HepG2 (cell line): Measurements from ENCODE around the gene ACAP3. TPM values are rescaled to one million over a fixed set of nuclear protein-coding genes. Genes with fewer than 3 reads are reported as not detected.

Source experiments
- DPF2 ChIP-seq: sonication (generic); formaldehyde crosslinking; IDR thresholded peaks from 2 replicates; pipeline ENCODE4 v1.4.0; 2020; ENCODE audit warnings: mild to moderate bottlenecking, low read depth, missing genetic modification reagents, borderline replicate concordance
- FIP1L1 ChIP-seq: fragments of 200-400 bp; formaldehyde crosslinking; IDR thresholded peaks from 2 replicates; pipeline ENCODE4 v1.6.1; 2018; ENCODE audit warnings: low read depth, mild to moderate bottlenecking, low read length, moderate library complexity, borderline replicate concordance; ENCODE audit not compliant: insufficient read depth
- HNRNPL ChIP-seq: fragments of 200-400 bp; formaldehyde crosslinking; IDR thresholded peaks from 2 replicates; pipeline ENCODE4 v1.6.1; 2017; ENCODE audit warnings: mild to moderate bottlenecking, low read depth, low read length
- NR2C2 ChIP-seq: sonication (generic); formaldehyde crosslinking; IDR thresholded peaks from 2 replicates; pipeline ENCODE4 v1.4.0; 2020; ENCODE audit warnings: missing genetic modification reagents, mild to moderate bottlenecking, moderate library complexity, borderline replicate concordance
- SP2 ChIP-seq: sonication (generic); formaldehyde crosslinking; IDR thresholded peaks from 2 replicates; pipeline ENCODE4 v1.5.1; 2020; ENCODE audit warnings: mild to moderate bottlenecking, missing genetic modification reagents
- ZFP36 ChIP-seq: fragments of 150-350 bp; IDR thresholded peaks from 2 replicates; pipeline ENCODE4 v1.6.1; 2018; ENCODE audit warnings: borderline replicate concordance, low read length, low read depth; ENCODE audit not compliant: partially characterized antibody
- ZNF205 ChIP-seq: IDR thresholded peaks from 2 replicates; pipeline ENCODE4 v1.6.1; 2018; ENCODE audit warnings: missing biosample characterization, missing genetic modification reagents
- ZNF224 ChIP-seq: sonication (generic); formaldehyde crosslinking; IDR thresholded peaks from 2 replicates; pipeline ENCODE4 v1.5.0; 2020; ENCODE audit warnings: mild to moderate bottlenecking, missing genetic modification reagents
- ZNF24 ChIP-seq: fragments of 450-650 bp; IDR thresholded peaks from 2 replicates; pipeline ENCODE4 v1.6.1; 2017; ENCODE audit warnings: antibody characterized with exemption, mild to moderate bottlenecking
- ZNF451 ChIP-seq: sonication (generic); formaldehyde crosslinking; IDR thresholded peaks from 2 replicates; pipeline ENCODE4 v1.5.0; 2020; ENCODE audit warnings: mild to moderate bottlenecking, missing genetic modification reagents
- ZNF564 ChIP-seq: sonication (generic); formaldehyde crosslinking; IDR thresholded peaks from 2 replicates; pipeline ENCODE4 v1.8.1; 2023; ENCODE audit warnings: mild to moderate bottlenecking, missing genetic modification reagents
- ZNF746 ChIP-seq: sonication (generic); formaldehyde crosslinking; IDR thresholded peaks from 2 replicates; pipeline ENCODE4 v1.8.0; 2022; ENCODE audit warnings: mild to moderate bottlenecking, missing genetic modification reagents
- ZNF775 ChIP-seq: sonication (generic); formaldehyde crosslinking; IDR thresholded peaks from 2 replicates; pipeline ENCODE4 v1.4.0; 2020; ENCODE audit warnings: missing genetic modification reagents, mild to moderate bottlenecking, moderate library complexity, borderline replicate concordance
- polyA plus RNA-seq, 8 experiments: library from polyadenylated mRNA; depleted of rRNA in 3 of 8; stranded (reverse) in 7 of 8; unstranded in 1 of 8; fragments of >200 nt; fragmentation: Illumina TruSeq in 4 of 8; extraction: Trizol in 4 of 8; gene quantifications; 2 replicates each; pipeline versions ENCODE4 v1.2.1 to v1.2.3, GENCODE V29; 2011 to 2016; ENCODE audit warnings: low read depth in 4 of 8, missing spikeins in 1 of 8, mixed read lengths in 1 of 8; ENCODE audit not compliant: insufficient read depth in 1 of 8
- total RNA-seq, 5 experiments: library from RNA; depleted of rRNA; stranded (reverse); fragments of >200 nt; fragmentation: Illumina TruSeq; extraction: Trizol; gene quantifications; 2 replicates each; pipeline ENCODE4 v1.2.3, GENCODE V29; 2016; ENCODE audit warnings: low read depth in 1 of 5
- TF ChIP-seq, protein P1 (sequence below): sonication (generic); formaldehyde crosslinking; IDR thresholded peaks from 2 replicates; pipeline ENCODE4 v1.9.0; 2021; ENCODE audit warnings: mild to moderate bottlenecking, missing genetic modification reagents
- TF ChIP-seq, protein P2 (sequence below): sonication (generic); formaldehyde crosslinking; IDR thresholded peaks from 2 replicates; pipeline ENCODE4 v1.8.0; 2022; ENCODE audit warnings: mild to moderate bottlenecking, missing genetic modification reagents, moderate library complexity
- TF ChIP-seq, protein P3 (sequence below): sonication (generic); formaldehyde crosslinking; IDR thresholded peaks from 2 replicates; pipeline ENCODE4 v1.5.0; 2020; ENCODE audit warnings: missing genetic modification reagents, mild to moderate bottlenecking, borderline replicate concordance
- TF ChIP-seq, protein P4 (sequence below): sonication (generic); formaldehyde crosslinking; IDR thresholded peaks from 2 replicates; pipeline ENCODE4 v1.8.0; 2022; ENCODE audit warnings: low read depth, missing genetic modification reagents
- TF ChIP-seq, protein P5 (sequence below): sonication (generic); formaldehyde crosslinking; IDR thresholded peaks from 2 replicates; pipeline ENCODE4 v1.4.0; 2020; ENCODE audit warnings: missing genetic modification reagents

The ACAP3 gene
- total and polyA plus RNA-seq, 2 of the 13 experiments (the other 11 are each of a cell fraction or from before 2014, with no cell fraction given), result 29.4 to 50.8 TPM

DNA sequence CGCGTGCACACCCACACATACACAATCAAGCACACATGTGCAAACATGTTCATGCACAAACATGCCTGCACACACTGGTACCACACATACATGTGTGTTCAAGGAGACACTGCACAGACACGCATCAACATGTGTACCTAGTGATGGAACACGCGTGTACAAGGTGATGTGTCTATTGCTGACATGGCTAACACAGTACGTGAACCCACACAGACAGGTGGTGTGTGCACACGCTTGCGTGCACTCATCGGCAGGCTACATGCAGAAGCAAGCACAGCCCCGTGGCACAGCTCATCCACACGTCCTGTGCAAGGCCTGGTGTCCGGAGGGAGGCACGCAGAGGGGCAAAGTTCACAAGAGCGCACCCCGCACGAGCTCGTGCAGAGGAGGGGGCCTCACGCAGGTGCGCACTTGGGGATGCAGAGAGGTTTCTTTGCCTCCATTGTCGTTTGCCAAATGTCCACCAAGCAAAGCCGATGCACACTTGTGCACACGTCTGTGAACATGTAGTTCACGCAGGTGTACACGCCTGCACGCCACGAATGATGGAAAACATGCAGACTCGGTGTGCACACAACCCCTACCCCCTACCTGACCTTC lies 969 bp downstream of the ACAP3 start (continued):
- TF ChIP-seq, protein P1, sequence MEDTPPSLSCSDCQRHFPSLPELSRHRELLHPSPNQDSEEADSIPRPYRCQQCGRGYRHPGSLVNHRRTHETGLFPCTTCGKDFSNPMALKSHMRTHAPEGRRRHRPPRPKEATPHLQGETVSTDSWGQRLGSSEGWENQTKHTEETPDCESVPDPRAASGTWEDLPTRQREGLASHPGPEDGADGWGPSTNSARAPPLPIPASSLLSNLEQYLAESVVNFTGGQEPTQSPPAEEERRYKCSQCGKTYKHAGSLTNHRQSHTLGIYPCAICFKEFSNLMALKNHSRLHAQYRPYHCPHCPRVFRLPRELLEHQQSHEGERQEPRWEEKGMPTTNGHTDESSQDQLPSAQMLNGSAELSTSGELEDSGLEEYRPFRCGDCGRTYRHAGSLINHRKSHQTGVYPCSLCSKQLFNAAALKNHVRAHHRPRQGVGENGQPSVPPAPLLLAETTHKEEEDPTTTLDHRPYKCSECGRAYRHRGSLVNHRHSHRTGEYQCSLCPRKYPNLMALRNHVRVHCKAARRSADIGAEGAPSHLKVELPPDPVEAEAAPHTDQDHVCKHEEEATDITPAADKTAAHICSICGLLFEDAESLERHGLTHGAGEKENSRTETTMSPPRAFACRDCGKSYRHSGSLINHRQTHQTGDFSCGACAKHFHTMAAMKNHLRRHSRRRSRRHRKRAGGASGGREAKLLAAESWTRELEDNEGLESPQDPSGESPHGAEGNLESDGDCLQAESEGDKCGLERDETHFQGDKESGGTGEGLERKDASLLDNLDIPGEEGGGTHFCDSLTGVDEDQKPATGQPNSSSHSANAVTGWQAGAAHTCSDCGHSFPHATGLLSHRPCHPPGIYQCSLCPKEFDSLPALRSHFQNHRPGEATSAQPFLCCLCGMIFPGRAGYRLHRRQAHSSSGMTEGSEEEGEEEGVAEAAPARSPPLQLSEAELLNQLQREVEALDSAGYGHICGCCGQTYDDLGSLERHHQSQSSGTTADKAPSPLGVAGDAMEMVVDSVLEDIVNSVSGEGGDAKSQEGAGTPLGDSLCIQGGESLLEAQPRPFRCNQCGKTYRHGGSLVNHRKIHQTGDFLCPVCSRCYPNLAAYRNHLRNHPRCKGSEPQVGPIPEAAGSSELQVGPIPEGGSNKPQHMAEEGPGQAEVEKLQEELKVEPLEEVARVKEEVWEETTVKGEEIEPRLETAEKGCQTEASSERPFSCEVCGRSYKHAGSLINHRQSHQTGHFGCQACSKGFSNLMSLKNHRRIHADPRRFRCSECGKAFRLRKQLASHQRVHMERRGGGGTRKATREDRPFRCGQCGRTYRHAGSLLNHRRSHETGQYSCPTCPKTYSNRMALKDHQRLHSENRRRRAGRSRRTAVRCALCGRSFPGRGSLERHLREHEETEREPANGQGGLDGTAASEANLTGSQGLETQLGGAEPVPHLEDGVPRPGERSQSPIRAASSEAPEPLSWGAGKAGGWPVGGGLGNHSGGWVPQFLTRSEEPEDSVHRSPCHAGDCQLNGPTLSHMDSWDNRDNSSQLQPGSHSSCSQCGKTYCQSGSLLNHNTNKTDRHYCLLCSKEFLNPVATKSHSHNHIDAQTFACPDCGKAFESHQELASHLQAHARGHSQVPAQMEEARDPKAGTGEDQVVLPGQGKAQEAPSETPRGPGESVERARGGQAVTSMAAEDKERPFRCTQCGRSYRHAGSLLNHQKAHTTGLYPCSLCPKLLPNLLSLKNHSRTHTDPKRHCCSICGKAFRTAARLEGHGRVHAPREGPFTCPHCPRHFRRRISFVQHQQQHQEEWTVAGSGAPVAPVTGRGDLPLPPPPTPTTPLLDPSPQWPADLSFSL (CRISPR knock-in tag), result 0 out of 2 replicates have a peak, but pooled peaks have one; percentile 10
- TF ChIP-seq ZNF24 (no peak), ZNF746 (no peak), SP2 (CRISPR knock-in tag) (no peak), ZNF775 (CRISPR knock-in tag) (no peak), ZNF205 (CRISPR knock-in tag) (no peak), ZNF451 (CRISPR knock-in tag) (no peak), NR2C2 (peak; percentile 61), HNRNPL (no peak), ZNF564 (CRISPR knock-in tag) (no peak), ZNF224 (no peak), DPF2 (CRISPR knock-in tag) (peak; percentile 33; the same call in 1 of the 2 replicates), ZFP36 (no peak), FIP1L1 (no peak)
- TF ChIP-seq, protein P2, sequence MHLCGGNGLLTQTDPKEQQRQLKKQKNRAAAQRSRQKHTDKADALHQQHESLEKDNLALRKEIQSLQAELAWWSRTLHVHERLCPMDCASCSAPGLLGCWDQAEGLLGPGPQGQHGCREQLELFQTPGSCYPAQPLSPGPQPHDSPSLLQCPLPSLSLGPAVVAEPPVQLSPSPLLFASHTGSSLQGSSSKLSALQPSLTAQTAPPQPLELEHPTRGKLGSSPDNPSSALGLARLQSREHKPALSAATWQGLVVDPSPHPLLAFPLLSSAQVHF (CRISPR knock-in tag), result no peak
- TF ChIP-seq, protein P3, sequence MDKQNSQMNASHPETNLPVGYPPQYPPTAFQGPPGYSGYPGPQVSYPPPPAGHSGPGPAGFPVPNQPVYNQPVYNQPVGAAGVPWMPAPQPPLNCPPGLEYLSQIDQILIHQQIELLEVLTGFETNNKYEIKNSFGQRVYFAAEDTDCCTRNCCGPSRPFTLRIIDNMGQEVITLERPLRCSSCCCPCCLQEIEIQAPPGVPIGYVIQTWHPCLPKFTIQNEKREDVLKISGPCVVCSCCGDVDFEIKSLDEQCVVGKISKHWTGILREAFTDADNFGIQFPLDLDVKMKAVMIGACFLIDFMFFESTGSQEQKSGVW (CRISPR knock-in tag), result no peak
- TF ChIP-seq, protein P4, sequence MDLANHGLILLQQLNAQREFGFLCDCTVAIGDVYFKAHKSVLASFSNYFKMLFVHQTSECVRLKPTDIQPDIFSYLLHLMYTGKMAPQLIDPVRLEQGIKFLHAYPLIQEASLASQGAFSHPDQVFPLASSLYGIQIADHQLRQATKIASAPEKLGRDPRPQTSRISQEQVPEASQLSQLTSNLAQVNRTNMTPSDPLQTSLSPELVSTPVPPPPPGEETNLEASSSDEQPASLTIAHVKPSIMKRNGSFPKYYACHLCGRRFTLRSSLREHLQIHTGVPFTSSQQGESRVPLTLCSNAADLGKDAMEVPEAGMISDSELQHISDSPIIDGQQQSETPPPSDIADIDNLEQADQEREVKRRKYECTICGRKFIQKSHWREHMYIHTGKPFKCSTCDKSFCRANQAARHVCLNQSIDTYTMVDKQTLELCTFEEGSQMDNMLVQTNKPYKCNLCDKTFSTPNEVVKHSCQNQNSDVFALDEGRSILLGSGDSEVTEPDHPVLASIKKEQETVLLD (CRISPR knock-in tag), result no peak
- TF ChIP-seq, protein P5, sequence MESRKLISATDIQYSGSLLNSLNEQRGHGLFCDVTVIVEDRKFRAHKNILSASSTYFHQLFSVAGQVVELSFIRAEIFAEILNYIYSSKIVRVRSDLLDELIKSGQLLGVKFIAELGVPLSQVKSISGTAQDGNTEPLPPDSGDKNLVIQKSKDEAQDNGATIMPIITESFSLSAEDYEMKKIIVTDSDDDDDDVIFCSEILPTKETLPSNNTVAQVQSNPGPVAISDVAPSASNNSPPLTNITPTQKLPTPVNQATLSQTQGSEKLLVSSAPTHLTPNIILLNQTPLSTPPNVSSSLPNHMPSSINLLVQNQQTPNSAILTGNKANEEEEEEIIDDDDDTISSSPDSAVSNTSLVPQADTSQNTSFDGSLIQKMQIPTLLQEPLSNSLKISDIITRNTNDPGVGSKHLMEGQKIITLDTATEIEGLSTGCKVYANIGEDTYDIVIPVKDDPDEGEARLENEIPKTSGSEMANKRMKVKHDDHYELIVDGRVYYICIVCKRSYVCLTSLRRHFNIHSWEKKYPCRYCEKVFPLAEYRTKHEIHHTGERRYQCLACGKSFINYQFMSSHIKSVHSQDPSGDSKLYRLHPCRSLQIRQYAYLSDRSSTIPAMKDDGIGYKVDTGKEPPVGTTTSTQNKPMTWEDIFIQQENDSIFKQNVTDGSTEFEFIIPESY, result 0 out of 2 replicates have a peak, but pooled peaks have one; percentile 15
